BE2C (cell line): Measurements from ENCODE around the gene LRBA.
"Not testable (repeated sequence)": the region's sequence is repeated elsewhere in the genome, so short reads cannot be mapped to it uniquely, and the experiment has no call there.

Experiments
- DNase-seq: peaks from one replicate; pipeline ENCODE4 v3.0.0-alpha.2; 2020
- H3K27me3 ChIP-seq: fragments of 250-450 bp; sonication (Bioruptor Pico); 2 replicates; pipeline ENCODE4 v1.5.1; 2020; ENCODE audit warnings: mild to moderate bottlenecking
- H3K36me3 ChIP-seq: fragments of 250-450 bp; sonication (Bioruptor Pico); 2 replicates; pipeline ENCODE4 v1.5.1; 2020; ENCODE audit warnings: mild to moderate bottlenecking
- H3K4me1 ChIP-seq: fragments of 250-450 bp; sonication (Bioruptor Pico); 2 replicates; pipeline ENCODE4 v1.5.1; 2020
- H3K4me3 ChIP-seq: 2 replicates; pipeline ENCODE4 v1.5.1; 2011; ENCODE audit warnings: low read depth, low read length
- H3K9me3 ChIP-seq: fragments of 250-450 bp; sonication (Bioruptor Pico); 2 replicates; pipeline ENCODE4 v1.5.1; 2020
- TF ChIP-seq, protein P1 (sequence below): IDR thresholded peaks from 2 replicates; pipeline ENCODE4 v1.5.1; 2012; ENCODE audit warnings: mild to moderate bottlenecking, low read depth, low read length

The LRBA gene

GRCh38 chr4:151035328-151035727 is 20.2 kb upstream of the LRBA start:
- DNase-seq: no peak

DNA sequence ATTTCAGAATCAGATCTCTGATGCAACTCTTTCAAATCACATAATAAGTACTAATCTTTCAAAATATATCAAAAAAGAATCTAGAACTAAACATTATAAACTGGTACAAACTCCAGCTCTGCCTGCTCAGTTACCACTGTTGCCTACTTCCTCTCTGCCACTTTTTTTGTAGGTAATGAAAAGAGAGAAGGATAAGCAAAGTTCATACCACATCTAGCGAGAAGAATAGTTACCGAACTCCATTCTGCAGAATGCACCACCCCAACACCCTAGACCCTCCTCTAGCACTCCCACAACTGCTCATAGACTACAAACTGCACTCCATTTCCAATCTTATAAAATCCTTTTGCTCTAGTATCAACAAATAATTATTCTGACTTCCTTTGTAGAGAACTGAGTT is 19.7 kb upstream of the LRBA start:
- no peaks in the 10 kb centered on the region for H3K27me3 ChIP-seq
- H3K4me1 ChIP-seq: no peaks in the 10 kb centered on the region
- TF ChIP-seq, protein P1, sequence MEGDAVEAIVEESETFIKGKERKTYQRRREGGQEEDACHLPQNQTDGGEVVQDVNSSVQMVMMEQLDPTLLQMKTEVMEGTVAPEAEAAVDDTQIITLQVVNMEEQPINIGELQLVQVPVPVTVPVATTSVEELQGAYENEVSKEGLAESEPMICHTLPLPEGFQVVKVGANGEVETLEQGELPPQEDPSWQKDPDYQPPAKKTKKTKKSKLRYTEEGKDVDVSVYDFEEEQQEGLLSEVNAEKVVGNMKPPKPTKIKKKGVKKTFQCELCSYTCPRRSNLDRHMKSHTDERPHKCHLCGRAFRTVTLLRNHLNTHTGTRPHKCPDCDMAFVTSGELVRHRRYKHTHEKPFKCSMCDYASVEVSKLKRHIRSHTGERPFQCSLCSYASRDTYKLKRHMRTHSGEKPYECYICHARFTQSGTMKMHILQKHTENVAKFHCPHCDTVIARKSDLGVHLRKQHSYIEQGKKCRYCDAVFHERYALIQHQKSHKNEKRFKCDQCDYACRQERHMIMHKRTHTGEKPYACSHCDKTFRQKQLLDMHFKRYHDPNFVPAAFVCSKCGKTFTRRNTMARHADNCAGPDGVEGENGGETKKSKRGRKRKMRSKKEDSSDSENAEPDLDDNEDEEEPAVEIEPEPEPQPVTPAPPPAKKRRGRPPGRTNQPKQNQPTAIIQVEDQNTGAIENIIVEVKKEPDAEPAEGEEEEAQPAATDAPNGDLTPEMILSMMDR: no peak
- no peaks in the 10 kb centered on the region for H3K36me3 ChIP-seq
- H3K9me3 ChIP-seq: no peaks in the 10 kb centered on the region
- no peak overlapping the region for H3K4me3 ChIP-seq
- no peak for DNase-seq

More at GRCh38 chr4:151035328-151035727, 20.2 kb upstream of the LRBA start:
- Histone ChIP-seq H3K4me3 (no peak overlapping the region), H3K36me3 (no peaks in the 10 kb centered on the region), H3K9me3 (no peaks in the 10 kb centered on the region), H3K27me3 (no peaks in the 10 kb centered on the region), H3K4me1 (no peaks in the 10 kb centered on the region)
- TF ChIP-seq, protein P1: no peak

DNA sequence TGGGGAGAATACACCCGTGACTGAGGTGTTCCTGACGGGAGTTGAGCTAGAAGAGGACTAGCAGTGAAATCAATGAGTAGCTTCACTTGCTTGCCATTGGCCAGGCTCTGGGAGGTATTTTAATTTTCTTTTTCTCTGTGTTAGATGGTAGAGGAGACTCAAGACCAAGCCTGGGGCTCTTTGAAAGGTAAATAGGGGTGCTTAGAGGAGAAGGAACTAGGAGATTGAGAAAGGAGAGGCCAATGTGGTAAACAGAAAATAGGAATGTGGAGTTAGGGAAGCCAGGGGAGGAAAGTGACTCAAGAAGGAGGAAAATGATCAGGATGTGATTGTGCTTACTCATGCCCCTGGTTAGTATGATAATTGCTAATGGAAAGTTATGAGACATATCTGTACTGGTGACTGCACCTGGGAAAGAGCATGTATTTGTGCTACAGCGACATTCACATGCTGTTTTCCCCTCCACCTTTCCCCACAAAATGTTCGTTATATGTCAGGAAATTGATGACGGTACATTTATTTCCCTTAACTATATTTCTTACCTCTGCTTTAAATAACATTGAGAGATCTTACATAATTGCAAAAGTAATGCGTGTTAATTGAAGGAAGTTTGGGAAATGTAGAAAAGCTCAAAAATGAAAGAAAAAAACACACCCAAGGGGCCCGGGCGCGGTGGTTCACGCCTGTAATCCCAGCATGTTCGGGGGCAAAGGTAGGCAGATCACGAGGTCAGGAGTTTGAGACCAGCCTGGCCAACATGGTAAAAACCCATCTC is 16.9 kb upstream of the LRBA start:
- Histone ChIP-seq H3K4me1 (no peaks in the 10 kb centered on the region), H3K9me3 (no peaks in the 10 kb centered on the region), H3K27me3 (no peaks in the 10 kb centered on the region), H3K4me3 (no peak overlapping the region), H3K36me3 (no peaks in the 10 kb centered on the region)
- TF ChIP-seq, protein P1: no peak
- no peak for DNase-seq

DNA sequence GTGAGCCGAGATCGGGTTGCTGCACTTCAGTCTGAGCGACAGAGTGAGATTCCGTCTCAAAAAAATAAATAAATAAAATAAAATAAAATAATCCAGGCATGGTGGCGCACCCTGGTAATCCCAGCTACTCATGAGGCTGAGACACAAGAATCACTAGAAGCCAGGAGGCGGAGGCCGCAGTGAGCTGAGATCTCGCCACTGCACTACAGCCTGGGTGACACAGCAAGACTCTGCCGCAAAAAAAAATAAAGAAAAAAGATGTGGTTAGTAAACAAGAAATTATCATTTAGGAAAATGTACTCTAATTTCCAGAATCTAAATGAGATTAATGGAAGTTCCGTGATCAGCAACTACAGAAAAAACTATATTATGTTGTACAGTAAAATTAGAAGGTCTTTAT is 14.5 kb upstream of the LRBA start:
- Histone ChIP-seq H3K36me3 (no peaks in the 10 kb centered on the region), H3K27me3 (no peaks in the 10 kb centered on the region), H3K9me3 (no peaks in the 10 kb centered on the region), H3K4me3 (no peak overlapping the region), H3K4me1 (no peaks in the 10 kb centered on the region)
- DNase-seq: no peak
- TF ChIP-seq, protein P1: no peak

- not testable (repeated sequence) for H3K4me3 ChIP-seq, DNase-seq, H3K36me3 ChIP-seq, H3K27me3 ChIP-seq, H3K4me1 ChIP-seq, H3K9me3 ChIP-seq
Observed at GRCh38 chr4:151029006-151029405, 13.9 kb upstream of the LRBA start.

- no peaks in the 10 kb centered on the region for H3K9me3 ChIP-seq
- H3K4me1 ChIP-seq: no peaks in the 10 kb centered on the region
- TF ChIP-seq, protein P1: no peak
- no peak overlapping the region for H3K4me3 ChIP-seq
- no peaks in the 10 kb centered on the region for H3K27me3 ChIP-seq
- no peak for DNase-seq
- H3K36me3 ChIP-seq: no peaks in the 10 kb centered on the region
Observed at GRCh38 chr4:151025759-151026158, 10.7 kb upstream of the LRBA start.
